Measurements from ENCODE around the gene WT1.

WT1 gene

DNA sequence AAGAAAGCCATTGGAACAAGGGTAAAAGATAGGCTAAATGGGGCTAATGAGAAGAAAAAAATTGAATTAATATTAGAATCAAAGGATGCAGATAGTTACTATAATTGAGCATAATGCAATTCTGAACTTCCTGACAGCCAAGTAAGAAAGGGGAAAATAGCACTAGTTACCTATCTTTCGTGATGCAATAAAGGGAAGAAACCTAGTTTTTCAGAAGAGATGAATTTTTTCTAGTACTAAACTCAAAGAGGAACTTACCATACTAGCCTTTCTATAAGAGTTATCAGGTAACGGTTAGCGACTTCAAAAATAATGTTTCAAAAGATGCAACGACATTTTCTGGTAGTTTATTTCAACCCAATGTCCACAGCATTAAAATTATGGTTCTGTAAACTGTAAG lies 8.8 kb upstream of the WT1 start:
- no peaks in the 10 kb centered on the region for H3K79me2 ChIP-seq (ENCODE audit: control insufficient read depth, low read length)
- H3K27me3 ChIP-seq (ENCODE audit: control insufficient read depth, low read length), result peaks cover 23% of the 10 kb centered on the region
- no peaks in the 10 kb centered on the region for H3K9me2 ChIP-seq (replicated peaks; ENCODE audit: control insufficient read depth, low read length)
- no peaks in the 10 kb centered on the region for H3K4me1 ChIP-seq (ENCODE audit: control insufficient read depth, low read length)
- H3K4me3 ChIP-seq (ENCODE audit: low read length), result no peak overlapping the region
- H4K20me1 ChIP-seq (ENCODE audit: control insufficient read depth, insufficient read depth, low read depth, low read length), result no peaks in the 10 kb centered on the region
- TF ChIP-seq, protein P1, sequence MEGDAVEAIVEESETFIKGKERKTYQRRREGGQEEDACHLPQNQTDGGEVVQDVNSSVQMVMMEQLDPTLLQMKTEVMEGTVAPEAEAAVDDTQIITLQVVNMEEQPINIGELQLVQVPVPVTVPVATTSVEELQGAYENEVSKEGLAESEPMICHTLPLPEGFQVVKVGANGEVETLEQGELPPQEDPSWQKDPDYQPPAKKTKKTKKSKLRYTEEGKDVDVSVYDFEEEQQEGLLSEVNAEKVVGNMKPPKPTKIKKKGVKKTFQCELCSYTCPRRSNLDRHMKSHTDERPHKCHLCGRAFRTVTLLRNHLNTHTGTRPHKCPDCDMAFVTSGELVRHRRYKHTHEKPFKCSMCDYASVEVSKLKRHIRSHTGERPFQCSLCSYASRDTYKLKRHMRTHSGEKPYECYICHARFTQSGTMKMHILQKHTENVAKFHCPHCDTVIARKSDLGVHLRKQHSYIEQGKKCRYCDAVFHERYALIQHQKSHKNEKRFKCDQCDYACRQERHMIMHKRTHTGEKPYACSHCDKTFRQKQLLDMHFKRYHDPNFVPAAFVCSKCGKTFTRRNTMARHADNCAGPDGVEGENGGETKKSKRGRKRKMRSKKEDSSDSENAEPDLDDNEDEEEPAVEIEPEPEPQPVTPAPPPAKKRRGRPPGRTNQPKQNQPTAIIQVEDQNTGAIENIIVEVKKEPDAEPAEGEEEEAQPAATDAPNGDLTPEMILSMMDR (IDR thresholded peaks at IDR 0.05; ENCODE audit: low read depth, low read length, poor library complexity, severe bottlenecking), result no peak
- TF ChIP-seq EZH2phosphoT487 (IDR thresholded peaks at IDR 0.05; ENCODE audit: borderline replicate concordance, low read length), result no peak
- H3K9me3 ChIP-seq (ENCODE audit: control insufficient read depth, insufficient read depth, low read length), result no peaks in the 10 kb centered on the region
- no peaks in the 10 kb centered on the region for H3F3A ChIP-seq (ENCODE audit: control insufficient read depth, insufficient read depth)
- H3K27ac ChIP-seq (ENCODE audit: low read depth, low read length), result no peak overlapping the region
- H3K36me3 ChIP-seq (ENCODE audit: control insufficient read depth, low read length), result no peaks in the 10 kb centered on the region
- no peak overlapping the region for H3K4me2 ChIP-seq (ENCODE audit: low read length)

DNA sequence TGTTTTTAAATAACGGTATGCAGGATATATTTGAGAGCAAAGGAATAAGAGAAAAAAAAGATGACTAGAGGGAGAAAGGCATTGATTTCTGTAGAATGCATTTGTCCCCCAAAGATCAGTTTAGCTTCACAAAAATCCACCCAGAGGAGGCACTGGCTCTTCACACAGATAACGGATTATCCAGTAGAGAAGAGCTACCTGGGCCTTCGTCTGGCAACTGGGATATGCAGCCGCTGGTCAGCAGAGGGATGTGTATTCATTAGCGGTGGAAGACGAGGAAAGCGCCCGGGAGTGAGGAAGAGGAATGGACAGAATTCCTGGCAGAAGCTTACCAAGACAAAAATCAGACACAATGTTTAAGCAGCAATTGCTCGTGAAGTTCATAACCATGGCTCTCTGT lies 5.6 kb upstream of the WT1 start:
- H3K36me3 ChIP-seq (ENCODE audit: control insufficient read depth, low read length), result no peaks in the 10 kb centered on the region
- H3K9me3 ChIP-seq (ENCODE audit: control insufficient read depth, insufficient read depth, low read length), result no peaks in the 10 kb centered on the region
- peaks cover 23% of the 10 kb centered on the region for H3K27me3 ChIP-seq (ENCODE audit: control insufficient read depth, low read length)
- TF ChIP-seq, protein P1 (IDR thresholded peaks at IDR 0.05; ENCODE audit: low read depth, low read length, poor library complexity, severe bottlenecking), result no peak
- TF ChIP-seq EZH2phosphoT487 (IDR thresholded peaks at IDR 0.05; ENCODE audit: borderline replicate concordance, low read length), result no peak
- no peak overlapping the region for H3K4me3 ChIP-seq (ENCODE audit: low read length)
- no peak overlapping the region for H3K27ac ChIP-seq (ENCODE audit: low read depth, low read length)
- H3K79me2 ChIP-seq (ENCODE audit: control insufficient read depth, low read length), result no peaks in the 10 kb centered on the region
- H3K4me1 ChIP-seq (ENCODE audit: control insufficient read depth, low read length), result no peaks in the 10 kb centered on the region
- no peak overlapping the region for H3K4me2 ChIP-seq (ENCODE audit: low read length)
- no peaks in the 10 kb centered on the region for H4K20me1 ChIP-seq (ENCODE audit: control insufficient read depth, insufficient read depth, low read depth, low read length)
- H3F3A ChIP-seq (ENCODE audit: control insufficient read depth, insufficient read depth), result no peaks in the 10 kb centered on the region
- H3K9me2 ChIP-seq (replicated peaks; ENCODE audit: control insufficient read depth, low read length), result no peaks in the 10 kb centered on the region

DNA sequence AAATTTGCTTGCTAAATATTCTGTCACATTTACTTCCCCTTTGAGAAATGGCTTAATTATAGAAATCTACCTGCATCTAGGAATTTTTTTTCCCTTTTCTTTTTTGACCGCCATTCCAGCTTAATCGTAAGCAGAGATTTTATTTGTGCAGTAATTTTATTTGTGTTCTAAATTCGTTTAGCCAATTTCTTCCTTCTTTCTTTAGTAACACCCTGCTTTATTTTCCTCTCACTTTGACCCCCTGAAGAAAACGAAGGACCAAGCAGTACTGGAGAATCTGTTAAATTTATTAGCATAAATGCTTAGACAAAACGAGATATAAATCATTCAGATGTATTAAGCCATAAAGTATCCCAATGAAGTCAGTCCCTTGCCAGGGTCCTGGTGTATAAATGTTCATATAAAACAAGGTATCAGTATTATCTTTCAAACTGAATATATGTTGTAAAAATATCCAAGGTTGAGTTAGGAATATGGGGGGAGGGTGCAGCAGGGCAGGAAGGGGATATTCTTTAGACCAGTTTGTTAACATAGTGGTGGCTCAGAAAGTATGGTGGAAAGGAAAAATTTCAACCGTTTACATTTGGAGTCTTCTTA lies 5.1 kb upstream of the WT1 start:
- TF ChIP-seq, protein P1 (IDR thresholded peaks at IDR 0.05; ENCODE audit: low read depth, low read length, poor library complexity, severe bottlenecking), result no peak
- TF ChIP-seq EZH2phosphoT487 (IDR thresholded peaks at IDR 0.05; ENCODE audit: borderline replicate concordance, low read length), result no peak
- Histone ChIP-seq H3K4me1 (ENCODE audit: control insufficient read depth, low read length) (no peaks in the 10 kb centered on the region), H3K36me3 (ENCODE audit: control insufficient read depth, low read length) (no peaks in the 10 kb centered on the region), H4K20me1 (ENCODE audit: control insufficient read depth, insufficient read depth, low read depth, low read length) (no peaks in the 10 kb centered on the region), H3K27me3 (ENCODE audit: control insufficient read depth, low read length) (peaks cover 23% of the 10 kb centered on the region), H3K4me2 (ENCODE audit: low read length) (no peak overlapping the region), H3K9me2 (replicated peaks; ENCODE audit: control insufficient read depth, low read length) (no peaks in the 10 kb centered on the region), H3K4me3 (ENCODE audit: low read length) (no peak overlapping the region), H3K27ac (ENCODE audit: low read depth, low read length) (no peak overlapping the region), H3K9me3 (ENCODE audit: control insufficient read depth, insufficient read depth, low read length) (no peaks in the 10 kb centered on the region), H3K79me2 (ENCODE audit: control insufficient read depth, low read length) (no peaks in the 10 kb centered on the region), H3F3A (ENCODE audit: control insufficient read depth, insufficient read depth) (no peaks in the 10 kb centered on the region)

All from DOHH2 (cell line).